NB4 (cell line): ENCODE results near the gene RPRML.

Experiments
- POLR2A ChIP-seq: IDR thresholded peaks from 2 replicates; pipeline ENCODE4 v1.6.1; 2011; ENCODE audit warnings: mild to moderate bottlenecking; ENCODE audit not compliant: insufficient read length; ENCODE audit errors: extremely low read depth
- TF ChIP-seq, protein P1 (sequence below): IDR thresholded peaks from one replicate; pipeline ENCODE4 v1.5.1; 2012; ENCODE audit warnings: low read depth, low read length

DNA sequence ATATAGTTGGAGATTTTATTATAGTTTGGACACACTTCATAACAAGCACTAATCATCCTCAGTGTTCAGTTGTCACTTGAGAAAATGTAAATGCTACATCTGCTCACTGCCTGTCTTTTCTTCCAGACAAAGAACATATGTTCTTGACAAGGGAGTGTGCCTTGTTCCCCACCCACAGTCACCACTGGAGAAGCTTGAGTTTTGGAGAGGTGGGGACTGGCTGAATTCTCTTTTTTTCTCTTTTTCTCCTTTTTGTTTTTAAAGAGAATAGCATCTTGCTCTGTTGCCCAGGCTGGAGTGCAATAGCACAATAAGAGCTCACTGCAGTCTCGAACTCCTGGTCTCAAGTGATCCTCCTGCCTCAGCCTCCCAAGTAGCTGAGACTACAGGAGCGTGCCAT, 15.5 kb downstream of the RPRML start:
- TF ChIP-seq, protein P1, sequence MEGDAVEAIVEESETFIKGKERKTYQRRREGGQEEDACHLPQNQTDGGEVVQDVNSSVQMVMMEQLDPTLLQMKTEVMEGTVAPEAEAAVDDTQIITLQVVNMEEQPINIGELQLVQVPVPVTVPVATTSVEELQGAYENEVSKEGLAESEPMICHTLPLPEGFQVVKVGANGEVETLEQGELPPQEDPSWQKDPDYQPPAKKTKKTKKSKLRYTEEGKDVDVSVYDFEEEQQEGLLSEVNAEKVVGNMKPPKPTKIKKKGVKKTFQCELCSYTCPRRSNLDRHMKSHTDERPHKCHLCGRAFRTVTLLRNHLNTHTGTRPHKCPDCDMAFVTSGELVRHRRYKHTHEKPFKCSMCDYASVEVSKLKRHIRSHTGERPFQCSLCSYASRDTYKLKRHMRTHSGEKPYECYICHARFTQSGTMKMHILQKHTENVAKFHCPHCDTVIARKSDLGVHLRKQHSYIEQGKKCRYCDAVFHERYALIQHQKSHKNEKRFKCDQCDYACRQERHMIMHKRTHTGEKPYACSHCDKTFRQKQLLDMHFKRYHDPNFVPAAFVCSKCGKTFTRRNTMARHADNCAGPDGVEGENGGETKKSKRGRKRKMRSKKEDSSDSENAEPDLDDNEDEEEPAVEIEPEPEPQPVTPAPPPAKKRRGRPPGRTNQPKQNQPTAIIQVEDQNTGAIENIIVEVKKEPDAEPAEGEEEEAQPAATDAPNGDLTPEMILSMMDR = no peak
- no peak for TF ChIP-seq POLR2A
